GM19238 (cell line): ENCODE measurements around the gene GCN1.
A peak's percentile ranks its signal among the peaks of the same experiment; 100 is the strongest.
"Not testable (repeated sequence)": the region's sequence is repeated elsewhere in the genome, so short reads cannot be mapped to it uniquely, and the experiment has no call there.

Source experiments
- DNase-seq: peaks from one replicate; pipeline ENCODE4 v3.0.0; 2011; ENCODE audit warnings: low spot score; ENCODE audit not compliant: insufficient read length

The GCN1 gene

GRCh38 chr12:120194534-120195395 lies at the start of gene GCN1:
Gene GCN1, minus strand, starts transcription at chr12:120194715. Its CDS starts 18 bp downstream, at chr12:120194697.
- DNase-seq: peak; percentile 75

- DNase-seq: no peak
These were observed 48.6 kb upstream of the GCN1 start for GRCh38 chr12:120242971-120243699.

- no peak for DNase-seq
These were observed 47.8 kb upstream of the GCN1 start for GRCh38 chr12:120242275-120242799.

GRCh38 chr12:120241561-120242274 lies 47.2 kb upstream of the GCN1 start:
- DNase-seq: no peak

GRCh38 chr12:120240495-120240833 lies 45.9 kb upstream of the GCN1 start:
- DNase-seq: no peak

- no peak for DNase-seq
These were observed 45.4 kb upstream of the GCN1 start for GRCh38 chr12:120239776-120240494.

GRCh38 chr12:120238839-120239445 lies 44.4 kb upstream of the GCN1 start:
- no peak for DNase-seq

- no peak for DNase-seq
These were observed 43.7 kb upstream of the GCN1 start for GRCh38 chr12:120238217-120238616.

GRCh38 chr12:120237360-120238171 lies 43.1 kb upstream of the GCN1 start:
- DNase-seq: no peak

- not testable (repeated sequence) for DNase-seq
These were observed 42.3 kb upstream of the GCN1 start for GRCh38 chr12:120236809-120237208.

- no peak for DNase-seq
These were observed 41.1 kb upstream of the GCN1 start for GRCh38 chr12:120235369-120236323.

GRCh38 chr12:120234643-120235368 lies 40.3 kb upstream of the GCN1 start:
- no peak for DNase-seq

- DNase-seq: no peak
These were observed 36.9 kb upstream of the GCN1 start for GRCh38 chr12:120231316-120232011.

GRCh38 chr12:120230974-120231315 lies 36.4 kb upstream of the GCN1 start:
- DNase-seq: no peak

- DNase-seq: no peak
These were observed 35.9 kb upstream of the GCN1 start for GRCh38 chr12:120230326-120230973.

- DNase-seq: no peak
These were observed 35.2 kb upstream of the GCN1 start for GRCh38 chr12:120229487-120230325.
